Measurements from ENCODE around the gene WFIKKN1. TPM values are rescaled to one million over a fixed set of nuclear protein-coding genes. Genes with fewer than 3 reads are reported as not detected.

The WFIKKN1 gene, protein sequence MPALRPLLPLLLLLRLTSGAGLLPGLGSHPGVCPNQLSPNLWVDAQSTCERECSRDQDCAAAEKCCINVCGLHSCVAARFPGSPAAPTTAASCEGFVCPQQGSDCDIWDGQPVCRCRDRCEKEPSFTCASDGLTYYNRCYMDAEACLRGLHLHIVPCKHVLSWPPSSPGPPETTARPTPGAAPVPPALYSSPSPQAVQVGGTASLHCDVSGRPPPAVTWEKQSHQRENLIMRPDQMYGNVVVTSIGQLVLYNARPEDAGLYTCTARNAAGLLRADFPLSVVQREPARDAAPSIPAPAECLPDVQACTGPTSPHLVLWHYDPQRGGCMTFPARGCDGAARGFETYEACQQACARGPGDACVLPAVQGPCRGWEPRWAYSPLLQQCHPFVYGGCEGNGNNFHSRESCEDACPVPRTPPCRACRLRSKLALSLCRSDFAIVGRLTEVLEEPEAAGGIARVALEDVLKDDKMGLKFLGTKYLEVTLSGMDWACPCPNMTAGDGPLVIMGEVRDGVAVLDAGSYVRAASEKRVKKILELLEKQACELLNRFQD
- total RNA-seq: 1 to 10 TPM in 1 of 2 donors, under 1 TPM in 1; 0.80 to 1.1 TPM

DNA sequence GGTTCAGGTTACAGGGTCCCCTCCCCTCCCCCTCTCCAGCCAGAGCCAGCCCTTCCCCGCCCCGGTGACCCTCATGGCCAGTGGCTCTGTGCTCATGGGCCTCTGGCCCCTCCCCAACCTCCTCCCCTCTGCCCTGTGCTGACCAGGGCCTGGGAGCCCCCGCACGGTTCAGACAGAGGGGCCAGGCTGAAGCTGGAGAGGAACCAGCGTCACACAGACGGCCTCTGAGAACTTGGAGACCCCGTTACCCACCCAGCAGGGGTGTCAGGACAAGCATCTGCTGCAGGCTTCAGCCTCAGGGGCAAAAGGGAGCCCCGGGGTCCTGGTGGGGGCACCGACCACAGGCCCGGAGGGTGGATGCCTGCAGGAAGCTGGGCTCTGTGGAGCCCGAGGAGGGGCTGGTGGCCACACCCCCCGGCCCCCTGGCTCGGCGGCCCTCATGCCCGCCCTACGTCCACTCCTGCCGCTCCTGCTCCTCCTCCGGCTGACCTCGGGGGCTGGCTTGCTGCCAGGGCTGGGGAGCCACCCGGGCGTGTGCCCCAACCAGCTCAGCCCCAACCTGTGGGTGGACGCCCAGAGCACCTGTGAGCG lies at the start of gene WFIKKN1:
Gene WFIKKN1, plus strand, starts transcription at position 171 of the 591 bp plus-strand sequence. Its CDS starts 269 bp downstream, at position 440.
- DNase-seq: peak; percentile 67
- H3K9me3 ChIP-seq: no peaks in the 10 kb centered on the region
- H3K9ac ChIP-seq (ENCODE audit: low read depth in 2 of 2, low read length in 2 of 2): no peak within 1 kb of the TSS
- intact Hi-C loops (cut with DNase I): no loop called here
- H3K36me3 ChIP-seq: peaks cover 2% of the 10 kb centered on the region
- no peak within 1 kb of the TSS for H3K27ac ChIP-seq
- TF ChIP-seq CTCF (IDR thresholded peaks at IDR 0.05): no peak
- no peaks in the 10 kb centered on the region for H3K27me3 ChIP-seq
- peaks cover 13% of the 10 kb centered on the region for H3K4me1 ChIP-seq
- H3K4me3 ChIP-seq: no peak within 1 kb of the TSS

GRCh38 chr16:582218-582613 lies 48.6 kb upstream of the WFIKKN1 start:
- Histone ChIP-seq H3K27me3 (no peaks in the 10 kb centered on the region), H3K9me3 (no peaks in the 10 kb centered on the region), H3K9ac (ENCODE audit: low read depth in 2 of 2, low read length in 2 of 2) (no peak overlapping the region), H3K27ac (no peak overlapping the region), H3K4me1 (no peaks in the 10 kb centered on the region), H3K36me3 (no peaks in the 10 kb centered on the region), H3K4me3 (no peak overlapping the region)
- DNase-seq: no peak
- no peak for TF ChIP-seq CTCF (IDR thresholded peaks at IDR 0.05)
- intact Hi-C loops (cut with DNase I): no loop called here

DNA sequence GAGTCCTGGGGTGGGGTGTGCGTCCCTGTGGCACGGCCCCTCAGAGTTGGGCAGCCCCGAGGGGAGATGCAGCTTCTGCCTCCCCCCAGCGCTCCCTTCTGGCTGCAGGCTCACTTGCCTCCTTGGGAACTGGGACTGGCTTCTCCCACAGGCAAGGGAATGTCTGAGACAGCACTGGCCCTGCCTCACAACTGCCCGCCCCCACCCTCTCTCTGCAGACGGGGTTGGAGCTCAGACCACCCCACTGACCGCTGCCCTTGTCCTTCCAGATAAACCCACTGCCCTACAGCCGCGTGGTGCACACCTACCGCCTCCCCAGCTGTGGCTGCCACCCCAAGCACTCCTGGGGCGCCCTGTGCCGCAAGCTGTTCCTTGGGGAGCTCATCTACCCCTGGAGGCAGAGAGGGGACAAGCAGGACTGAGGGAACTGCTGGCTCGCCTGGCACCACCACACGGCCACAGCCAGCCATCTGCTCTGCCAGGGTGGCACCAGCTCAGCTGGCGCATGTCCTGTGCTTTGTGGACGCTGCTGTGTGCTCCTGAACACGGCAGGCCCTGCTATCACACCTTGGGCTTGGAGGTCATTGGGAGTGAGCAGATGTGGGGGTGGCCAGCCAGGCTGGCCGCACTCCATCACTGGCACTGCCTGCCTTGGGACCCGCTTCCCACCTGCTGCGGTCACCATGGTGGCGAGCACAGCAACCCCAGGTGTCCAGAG lies 48.0 kb upstream of the WFIKKN1 start:
- intact Hi-C loops (cut with DNase I): no loop called here
- no peaks in the 10 kb centered on the region for H3K36me3 ChIP-seq
- H3K4me3 ChIP-seq: no peak overlapping the region
- DNase-seq: no peak
- H3K27me3 ChIP-seq: no peaks in the 10 kb centered on the region
- no peaks in the 10 kb centered on the region for H3K9me3 ChIP-seq
- no peak overlapping the region for H3K9ac ChIP-seq (ENCODE audit: low read depth in 2 of 2, low read length in 2 of 2)
- no peaks in the 10 kb centered on the region for H3K4me1 ChIP-seq
- H3K27ac ChIP-seq: no peak overlapping the region
- TF ChIP-seq CTCF (IDR thresholded peaks at IDR 0.05): no peak

GRCh38 chr16:583470-583814 lies 47.3 kb upstream of the WFIKKN1 start:
- intact Hi-C loops (cut with DNase I): no loop called here
- TF ChIP-seq CTCF (IDR thresholded peaks at IDR 0.05): no peak

DNA sequence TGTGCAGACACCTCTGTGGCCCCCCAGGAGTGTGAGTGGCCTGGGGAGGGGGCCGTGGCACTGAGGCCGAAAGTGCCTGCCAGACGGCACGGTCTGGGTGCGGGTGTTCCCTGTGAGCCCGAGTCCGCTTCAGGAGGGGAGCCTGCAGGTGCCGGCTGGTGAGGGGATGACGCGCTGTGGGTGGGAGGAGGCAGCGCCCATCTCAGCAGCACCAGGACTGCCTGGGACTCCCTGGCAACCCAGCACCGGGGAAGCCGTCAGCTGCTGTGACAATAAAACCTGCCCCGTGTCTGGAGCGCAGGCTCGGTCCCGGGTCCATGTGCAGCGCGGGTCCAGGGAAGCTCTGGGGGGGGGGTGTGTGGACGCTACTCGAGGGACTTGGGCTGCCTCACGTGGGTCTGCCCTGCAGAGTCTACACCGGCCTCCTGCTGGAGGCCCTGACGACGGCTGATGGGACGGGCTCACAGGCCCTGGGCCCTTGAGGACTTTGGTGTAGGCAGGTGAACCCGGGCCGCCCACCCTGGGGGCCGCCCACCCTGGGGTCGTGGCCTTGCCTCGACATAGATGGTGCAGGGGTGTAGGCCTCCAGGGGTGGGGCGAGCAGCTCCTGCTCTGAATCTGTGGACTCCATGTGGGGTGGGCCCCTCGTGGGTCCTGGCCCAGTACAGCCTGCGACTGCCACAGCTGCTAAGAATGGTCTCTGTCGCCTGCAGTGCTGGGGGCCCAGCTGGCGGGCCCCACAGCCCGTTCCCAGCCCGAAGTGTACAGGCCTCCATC lies 46.8 kb upstream of the WFIKKN1 start:
- DNase-seq: no peak
- TF ChIP-seq CTCF (IDR thresholded peaks at IDR 0.05): no peak
- H3K4me3 ChIP-seq: no peak overlapping the region
- intact Hi-C loops (cut with DNase I): no loop called here
- no peak overlapping the region for H3K9ac ChIP-seq (ENCODE audit: low read depth in 2 of 2, low read length in 2 of 2)
- no peaks in the 10 kb centered on the region for H3K36me3 ChIP-seq
- H3K4me1 ChIP-seq: no peaks in the 10 kb centered on the region
- no peak overlapping the region for H3K27ac ChIP-seq
- no peaks in the 10 kb centered on the region for H3K27me3 ChIP-seq
- H3K9me3 ChIP-seq: no peaks in the 10 kb centered on the region

More at GRCh38 chr16:583470-583814, 47.3 kb upstream of the WFIKKN1 start:
- Histone ChIP-seq H3K27ac (no peak overlapping the region), H3K9ac (ENCODE audit: low read depth in 2 of 2, low read length in 2 of 2) (no peak overlapping the region), H3K9me3 (no peaks in the 10 kb centered on the region), H3K36me3 (no peaks in the 10 kb centered on the region), H3K27me3 (no peaks in the 10 kb centered on the region), H3K4me1 (no peaks in the 10 kb centered on the region), H3K4me3 (no peak overlapping the region)
- no peak for DNase-seq

All from colonic mucosa (tissue), 4 donors.